NCI-H1694 (cell line): ENCODE results near the gene LEMD2.
A peak's percentile ranks its signal among the peaks of the same experiment; 100 is the strongest.

Source experiments
- DNase-seq: peaks from one replicate; lab custom pipeline; 2025; lab: John Stamatoyannopoulos, UW

LEMD2 gene

DNA sequence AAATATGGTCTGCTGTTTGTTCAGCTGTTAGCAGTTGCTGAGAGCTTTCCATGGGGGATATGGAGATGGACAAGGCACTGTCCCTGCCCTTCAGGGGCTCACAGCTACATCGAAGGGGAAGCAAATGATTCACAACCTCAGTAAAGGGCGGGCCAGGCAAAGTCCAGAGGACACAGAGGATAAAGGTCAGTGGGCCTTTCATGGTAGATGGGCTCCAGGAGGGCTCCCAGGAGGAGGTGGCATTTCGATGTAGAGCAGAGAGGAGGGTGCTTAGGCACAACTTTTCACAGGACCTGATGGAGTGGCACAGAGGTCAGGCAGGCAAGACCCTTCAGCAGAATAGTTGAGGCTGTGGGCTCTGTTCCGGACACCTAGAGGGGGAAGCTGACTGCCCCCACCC lies 30.1 kb upstream of the LEMD2 start:
- no peak for DNase-seq

DNA sequence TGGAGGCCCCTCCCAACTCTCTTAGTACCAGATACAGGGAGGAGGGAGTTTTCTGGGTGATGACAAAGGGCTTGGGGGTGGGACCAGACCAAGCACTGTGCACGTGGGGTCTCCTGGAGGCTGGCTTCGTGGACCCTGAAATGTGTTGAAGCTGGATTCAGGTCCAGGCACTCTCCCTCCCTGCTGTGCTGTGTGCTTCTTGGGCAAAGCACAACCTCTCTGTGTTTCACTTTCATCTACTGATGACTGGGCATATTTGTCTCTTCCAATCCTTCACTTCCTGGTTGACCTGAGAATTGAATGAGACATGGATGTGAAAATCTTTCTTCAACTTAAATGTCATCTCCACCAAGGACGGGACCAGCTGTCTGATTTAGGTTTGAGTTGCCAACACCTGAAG lies 29.4 kb upstream of the LEMD2 start:
- DNase-seq, result no peak

GRCh38 chr6:33817489-33817888 lies 28.6 kb upstream of the LEMD2 start:
- DNase-seq, result no peak

DNA sequence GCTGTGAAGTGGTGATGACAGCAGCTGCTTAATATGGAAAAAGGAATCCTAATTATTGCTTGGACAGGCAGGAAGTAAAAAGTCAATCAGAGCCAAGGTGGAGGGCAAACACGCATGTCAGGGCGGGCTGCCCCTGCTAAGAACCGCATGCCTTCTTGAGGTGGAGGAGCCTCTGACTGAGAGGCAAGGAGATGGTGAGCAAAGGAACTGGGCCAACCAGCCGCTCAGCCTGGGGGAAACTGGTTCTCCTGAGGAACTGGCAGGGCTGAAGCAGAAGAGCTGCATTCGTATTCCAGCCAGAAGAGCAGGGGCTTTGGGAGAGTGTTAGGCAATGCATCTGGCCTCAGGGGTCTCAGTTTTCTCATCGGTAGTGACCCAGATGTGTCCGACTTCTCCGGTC lies 28.0 kb upstream of the LEMD2 start:
- DNase-seq, result no peak

GRCh38 chr6:33815854-33816253 lies 26.9 kb upstream of the LEMD2 start:
- DNase-seq, result peak; percentile 54

DNA sequence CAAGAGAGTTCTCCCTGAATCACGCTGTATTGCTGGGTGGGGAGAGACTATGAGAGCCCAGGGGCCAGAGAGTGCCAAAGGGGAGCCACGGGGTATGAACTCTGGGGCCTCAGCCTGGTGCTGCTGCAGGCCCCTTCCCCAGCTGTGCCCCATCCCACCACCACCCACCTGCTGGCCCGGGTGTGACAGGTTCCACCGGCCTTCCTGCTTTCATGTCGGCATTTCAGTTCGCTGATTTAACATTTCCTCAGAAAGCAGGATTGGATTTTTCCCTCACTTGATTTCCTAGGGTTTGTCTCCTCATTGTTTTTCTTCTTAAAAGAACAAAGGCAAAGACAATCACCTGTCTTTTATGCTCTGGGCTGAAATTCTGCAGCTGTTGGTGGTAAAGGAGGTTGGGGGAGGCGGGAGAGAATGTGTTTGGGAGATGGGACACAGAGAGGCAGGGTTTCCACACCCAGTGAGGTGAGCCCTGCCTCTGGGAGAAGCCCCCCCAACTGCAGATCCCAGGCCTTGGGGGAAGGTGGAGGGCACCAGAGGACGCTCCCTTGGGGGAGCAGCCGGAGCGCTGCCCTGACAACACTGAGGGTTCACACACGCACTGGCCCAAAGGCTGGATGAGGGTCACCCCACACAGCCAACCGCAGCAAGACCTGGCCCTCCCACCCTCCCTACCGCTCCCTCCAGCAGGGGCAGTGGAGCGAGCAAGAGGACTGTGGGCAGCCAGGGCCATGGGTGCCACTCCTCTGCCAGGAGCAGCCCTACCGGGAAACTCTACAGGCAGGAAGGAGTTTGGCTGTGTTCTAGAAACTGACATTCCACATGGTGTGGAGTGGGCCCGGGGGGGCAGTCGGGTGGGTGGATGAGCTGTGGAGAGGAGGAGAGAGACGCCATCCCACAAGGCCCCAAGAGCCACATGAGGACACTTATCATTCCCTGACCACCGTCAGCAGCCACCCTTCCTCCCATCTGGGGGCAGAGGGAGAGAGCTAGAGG lies 25.4 kb upstream of the LEMD2 start:
- no peak for DNase-seq

- DNase-seq, result no peak
Observed at GRCh38 chr6:33813246-33813904, 24.4 kb upstream of the LEMD2 start.

DNA sequence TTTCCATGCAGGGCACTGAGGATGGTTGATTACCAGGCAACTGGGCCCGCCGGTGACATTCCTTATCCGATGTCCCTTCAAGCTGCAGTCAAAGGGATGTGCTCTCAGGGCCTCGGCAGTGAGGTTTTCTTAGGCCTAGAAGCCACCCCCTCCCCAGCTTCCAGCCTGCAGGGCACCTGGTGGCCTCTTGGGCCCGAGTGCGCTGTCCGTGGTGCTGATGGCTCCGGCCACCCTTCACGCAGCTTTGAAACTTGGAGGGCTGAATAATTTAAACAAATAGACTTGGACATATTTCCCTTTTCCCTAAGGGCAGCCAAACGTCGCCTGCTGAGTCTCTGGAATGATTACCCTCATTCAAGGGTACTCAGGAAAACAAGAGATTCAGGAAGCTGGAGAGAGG lies 23.7 kb upstream of the LEMD2 start:
- DNase-seq, result no peak

- DNase-seq, result peak; percentile 67
Observed at GRCh38 chr6:33809594-33809993, 20.7 kb upstream of the LEMD2 start.

- no peak for DNase-seq
Observed at GRCh38 chr6:33808641-33809180, 19.8 kb upstream of the LEMD2 start.

DNA sequence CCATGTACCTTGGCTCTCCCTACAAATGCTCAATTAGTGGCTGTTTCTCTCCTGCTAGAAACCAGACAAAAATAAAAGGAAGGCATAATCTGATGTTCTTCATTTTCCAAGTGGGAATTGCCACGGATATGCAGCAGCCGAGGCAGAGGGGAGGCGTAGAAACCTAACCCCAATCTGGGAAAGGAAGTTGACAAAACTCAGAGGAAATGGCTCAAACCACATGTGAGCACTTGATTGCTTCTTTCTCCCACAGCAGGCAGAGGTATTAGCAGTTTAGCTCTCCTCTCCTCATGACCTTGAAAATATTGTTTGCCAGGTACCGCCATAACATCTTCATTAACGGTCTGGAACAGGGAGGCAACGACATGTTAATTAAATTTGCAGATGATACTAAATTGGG lies 18.7 kb upstream of the LEMD2 start:
- DNase-seq, result no peak

DNA sequence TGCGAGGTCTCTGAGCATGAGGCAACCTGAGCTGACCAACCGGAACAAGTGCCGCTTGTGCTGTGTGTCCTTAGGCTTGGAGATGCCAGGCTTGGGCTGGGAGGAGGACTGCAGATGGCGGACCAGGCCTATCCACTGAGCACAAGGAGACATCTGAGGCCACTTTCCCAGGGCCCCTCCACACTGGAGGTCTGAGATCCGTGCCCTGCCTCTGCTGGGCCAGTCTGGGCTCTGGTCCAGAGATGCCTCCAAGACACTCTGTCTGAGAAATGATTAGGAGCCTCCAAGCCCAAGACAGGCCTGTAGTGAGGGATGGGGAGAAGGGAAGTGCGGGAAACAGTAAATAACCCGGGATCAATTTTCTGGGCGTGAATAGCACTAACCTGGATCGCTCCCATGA lies 17.9 kb upstream of the LEMD2 start:
- DNase-seq, result no peak

GRCh38 chr6:33803571-33804053 lies 14.7 kb upstream of the LEMD2 start, which contains the start of gene MLN:
TSS of gene MLN (minus strand) at chr6:33804003. CDS start at chr6:33801163, 2,840 bp downstream.
- no peak for DNase-seq

GRCh38 chr6:33802186-33802958 lies 13.4 kb upstream of the LEMD2 start:
- no peak for DNase-seq

DNA sequence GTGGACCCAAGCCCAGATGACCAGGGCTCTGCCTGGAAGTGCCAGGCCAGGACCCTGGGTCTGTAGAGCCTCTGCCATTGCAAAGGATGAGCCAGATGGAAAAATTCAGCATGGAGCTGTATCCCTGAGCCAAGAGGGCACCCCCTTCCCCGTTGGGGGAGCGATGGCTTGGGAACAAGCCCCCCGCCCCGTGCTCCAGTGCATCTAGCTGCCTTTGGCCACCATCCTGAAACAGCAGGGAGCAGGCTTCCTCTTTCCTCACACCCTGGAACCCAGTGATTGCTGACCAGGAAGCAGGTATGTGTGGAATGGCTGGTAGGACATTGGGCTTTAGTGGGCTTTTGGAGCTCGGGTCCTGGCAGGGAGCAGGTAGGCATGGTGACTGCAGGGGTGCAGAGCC lies 12.7 kb upstream of the LEMD2 start:
- no peak for DNase-seq

- DNase-seq, result no peak
Observed at GRCh38 chr6:33800248-33800969, 11.5 kb upstream of the LEMD2 start.

DNA sequence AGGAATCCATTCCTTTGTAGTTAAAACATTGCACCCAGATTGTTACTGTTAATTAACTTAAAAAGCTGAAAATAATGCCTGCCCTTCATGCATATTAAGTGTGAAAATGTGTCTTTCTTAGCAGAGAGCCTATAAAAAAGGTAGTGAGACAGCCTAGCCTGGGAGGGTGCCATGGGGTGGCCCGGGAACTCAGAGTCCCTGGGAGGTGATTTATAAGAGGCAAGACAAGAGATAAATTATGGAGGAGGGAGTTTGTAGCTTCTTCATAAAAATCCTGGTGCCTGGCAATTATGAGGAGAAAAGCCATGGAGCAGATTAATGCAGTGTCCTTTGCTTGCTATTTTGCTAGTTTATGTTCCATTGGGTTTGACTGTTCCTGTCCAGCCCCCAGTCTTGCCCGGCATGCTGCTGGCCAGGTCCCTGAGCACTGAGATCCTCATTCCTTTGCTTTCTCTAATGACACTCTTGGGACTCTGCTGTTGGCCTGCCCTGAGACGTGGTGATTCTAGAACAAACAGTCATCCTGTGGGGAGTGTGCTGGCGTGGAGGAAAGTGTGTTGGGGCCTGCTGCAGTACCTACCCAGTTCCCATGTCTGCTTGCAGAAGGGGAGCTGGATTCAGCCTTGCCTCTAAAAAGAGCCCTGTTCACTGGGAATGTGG lies 10.7 kb upstream of the LEMD2 start:
- no peak for DNase-seq

DNA sequence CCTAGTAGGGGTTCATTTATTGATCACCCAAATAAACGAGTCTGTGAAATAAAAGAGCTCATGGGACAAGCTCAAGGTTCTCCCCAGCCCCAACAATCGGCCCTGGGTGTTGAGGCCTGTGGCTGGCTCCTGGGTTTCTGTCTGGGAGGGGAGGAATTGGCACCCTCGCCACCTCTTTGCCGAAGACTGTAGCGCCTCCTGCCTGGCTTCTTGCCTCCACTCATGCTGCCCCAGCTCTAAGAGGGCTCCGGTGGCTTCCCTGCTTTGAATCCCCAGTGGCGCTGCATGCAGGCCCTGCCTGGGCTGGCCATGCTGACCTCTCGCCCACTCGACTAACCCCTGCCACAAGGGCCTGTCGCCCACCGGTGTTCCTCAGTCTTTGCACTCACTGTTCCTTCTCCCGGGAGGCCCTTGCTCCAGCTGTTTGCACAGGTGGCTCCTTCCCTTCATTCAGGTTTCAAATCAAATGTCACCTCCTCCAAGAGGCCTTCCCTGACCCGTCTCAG lies 9.5 kb upstream of the LEMD2 start:
- no peak for DNase-seq

GRCh38 chr6:33797626-33798342 lies 8.9 kb upstream of the LEMD2 start:
- DNase-seq, result no peak
